ENCODE results near the gene AGBL4.

Gene AGBL4

DNA sequence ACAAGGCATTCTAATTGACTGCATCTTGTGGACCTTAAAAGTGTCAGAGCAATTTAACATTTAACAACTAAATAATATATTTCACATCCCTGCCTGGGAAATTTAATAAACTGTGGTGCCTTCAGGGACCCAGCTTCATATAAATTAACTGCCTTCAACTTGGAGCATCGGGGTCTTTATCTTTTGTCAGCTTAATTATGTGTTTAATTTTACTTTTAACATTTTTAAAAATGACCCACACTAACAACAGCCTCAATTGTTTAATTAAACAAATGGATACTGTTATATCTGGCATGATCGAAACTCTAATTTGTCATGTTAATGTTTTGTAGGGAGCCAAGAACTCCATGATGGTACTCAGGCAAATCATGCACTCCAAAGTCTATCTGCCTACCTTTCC is 857.7 kb downstream of the AGBL4 start:
- H3K4me3 ChIP-seq (ENCODE audit: low read depth, low read length) = no peak overlapping the region
- DNase-seq = no peak
- no peaks in the 10 kb centered on the region for H3K9me3 ChIP-seq (ENCODE audit: severe bottlenecking)
- TF ChIP-seq, protein P1, sequence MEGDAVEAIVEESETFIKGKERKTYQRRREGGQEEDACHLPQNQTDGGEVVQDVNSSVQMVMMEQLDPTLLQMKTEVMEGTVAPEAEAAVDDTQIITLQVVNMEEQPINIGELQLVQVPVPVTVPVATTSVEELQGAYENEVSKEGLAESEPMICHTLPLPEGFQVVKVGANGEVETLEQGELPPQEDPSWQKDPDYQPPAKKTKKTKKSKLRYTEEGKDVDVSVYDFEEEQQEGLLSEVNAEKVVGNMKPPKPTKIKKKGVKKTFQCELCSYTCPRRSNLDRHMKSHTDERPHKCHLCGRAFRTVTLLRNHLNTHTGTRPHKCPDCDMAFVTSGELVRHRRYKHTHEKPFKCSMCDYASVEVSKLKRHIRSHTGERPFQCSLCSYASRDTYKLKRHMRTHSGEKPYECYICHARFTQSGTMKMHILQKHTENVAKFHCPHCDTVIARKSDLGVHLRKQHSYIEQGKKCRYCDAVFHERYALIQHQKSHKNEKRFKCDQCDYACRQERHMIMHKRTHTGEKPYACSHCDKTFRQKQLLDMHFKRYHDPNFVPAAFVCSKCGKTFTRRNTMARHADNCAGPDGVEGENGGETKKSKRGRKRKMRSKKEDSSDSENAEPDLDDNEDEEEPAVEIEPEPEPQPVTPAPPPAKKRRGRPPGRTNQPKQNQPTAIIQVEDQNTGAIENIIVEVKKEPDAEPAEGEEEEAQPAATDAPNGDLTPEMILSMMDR (IDR thresholded peaks at IDR 0.05; ENCODE audit: low read depth, low read length) = no peak
- no peaks in the 10 kb centered on the region for H3K27me3 ChIP-seq (ENCODE audit: insufficient read depth, low read depth, severe bottlenecking)
- no peak overlapping the region for H3K27ac ChIP-seq
- H3K36me3 ChIP-seq = no peaks in the 10 kb centered on the region

DNA sequence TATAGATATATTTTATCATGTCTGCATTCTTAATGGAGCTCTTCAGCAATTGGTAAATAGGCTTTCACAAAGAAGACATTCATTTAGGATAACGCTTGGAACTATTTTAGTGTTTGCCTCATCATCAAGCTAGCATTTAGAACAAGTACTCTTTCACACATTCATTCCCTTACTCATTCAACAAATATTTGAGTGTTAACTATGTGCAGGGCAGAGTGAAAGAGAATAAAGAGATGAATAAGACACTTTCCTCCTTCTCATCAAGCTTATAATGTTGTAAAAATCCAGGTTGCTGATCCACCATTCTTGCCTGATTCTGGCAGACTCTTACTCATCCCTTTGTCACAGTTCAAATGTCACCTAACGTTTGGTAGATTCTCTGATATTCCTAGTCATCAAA is 860.7 kb downstream of the AGBL4 start:
- Histone ChIP-seq H3K27ac (no peak overlapping the region), H3K27me3 (ENCODE audit: insufficient read depth, low read depth, severe bottlenecking) (no peaks in the 10 kb centered on the region), H3K4me3 (ENCODE audit: low read depth, low read length) (no peak overlapping the region), H3K9me3 (ENCODE audit: severe bottlenecking) (no peaks in the 10 kb centered on the region), H3K36me3 (no peaks in the 10 kb centered on the region)
- TF ChIP-seq, protein P1 (IDR thresholded peaks at IDR 0.05; ENCODE audit: low read depth, low read length) = no peak
- DNase-seq = no peak

DNA sequence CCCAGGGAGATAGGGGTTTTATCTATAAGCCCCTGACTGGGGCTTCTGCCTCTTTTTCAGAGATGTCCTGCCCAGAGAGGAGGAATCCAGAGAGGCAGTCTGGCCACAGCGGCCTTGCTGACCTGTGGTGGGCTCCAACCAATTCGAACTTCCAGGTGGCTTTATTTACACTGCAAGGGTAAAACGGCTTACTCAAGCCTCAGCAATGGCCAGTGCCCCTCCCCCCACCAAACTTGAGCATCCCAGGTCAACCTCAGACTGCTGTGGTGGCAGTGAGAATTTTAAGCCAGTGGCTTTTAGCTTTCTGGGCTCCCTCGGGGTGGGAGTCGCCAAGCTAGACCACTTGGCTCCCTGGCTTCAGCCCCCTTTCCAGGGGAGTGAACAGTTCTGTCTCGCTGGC is 863.1 kb downstream of the AGBL4 start:
- Histone ChIP-seq H3K27me3 (ENCODE audit: insufficient read depth, low read depth, severe bottlenecking) (no peaks in the 10 kb centered on the region), H3K9me3 (ENCODE audit: severe bottlenecking) (no peaks in the 10 kb centered on the region), H3K27ac (no peak overlapping the region), H3K36me3 (no peaks in the 10 kb centered on the region), H3K4me3 (ENCODE audit: low read depth, low read length) (no peak overlapping the region)
- DNase-seq = peak; percentile 7
- TF ChIP-seq, protein P1 (IDR thresholded peaks at IDR 0.05; ENCODE audit: low read depth, low read length) = no peak

DNA sequence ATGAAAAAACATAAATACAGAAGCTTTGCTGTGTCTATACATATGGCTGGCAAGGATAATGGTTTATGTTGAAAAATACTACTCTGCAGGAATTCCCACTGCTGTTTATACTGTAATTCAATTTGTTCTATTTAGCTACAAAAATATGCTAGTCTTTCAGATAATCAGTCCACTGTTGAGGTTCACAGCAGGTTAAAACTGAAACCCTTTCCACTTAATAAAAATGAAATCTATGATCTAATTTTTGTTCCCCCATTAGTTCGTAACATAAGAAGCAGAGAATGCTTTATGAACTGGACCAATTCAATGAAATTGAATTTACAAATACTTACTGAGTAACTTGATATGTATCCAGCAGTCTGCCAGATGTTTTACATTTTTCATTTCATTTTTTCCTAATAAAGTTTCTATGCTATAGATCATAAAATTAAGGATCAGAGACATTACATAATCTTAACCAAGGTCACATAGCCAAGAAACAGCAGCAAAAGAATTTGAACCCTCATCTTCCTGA is 887.0 kb downstream of the AGBL4 start:
- TF ChIP-seq, protein P1 (IDR thresholded peaks at IDR 0.05; ENCODE audit: low read depth, low read length) = no peak
- no peaks in the 10 kb centered on the region for H3K9me3 ChIP-seq (ENCODE audit: severe bottlenecking)
- H3K27ac ChIP-seq = no peak overlapping the region
- no peak for DNase-seq
- H3K36me3 ChIP-seq = no peaks in the 10 kb centered on the region
- H3K27me3 ChIP-seq (ENCODE audit: insufficient read depth, low read depth, severe bottlenecking) = no peaks in the 10 kb centered on the region
- no peak overlapping the region for H3K4me3 ChIP-seq (ENCODE audit: low read depth, low read length)

DNA sequence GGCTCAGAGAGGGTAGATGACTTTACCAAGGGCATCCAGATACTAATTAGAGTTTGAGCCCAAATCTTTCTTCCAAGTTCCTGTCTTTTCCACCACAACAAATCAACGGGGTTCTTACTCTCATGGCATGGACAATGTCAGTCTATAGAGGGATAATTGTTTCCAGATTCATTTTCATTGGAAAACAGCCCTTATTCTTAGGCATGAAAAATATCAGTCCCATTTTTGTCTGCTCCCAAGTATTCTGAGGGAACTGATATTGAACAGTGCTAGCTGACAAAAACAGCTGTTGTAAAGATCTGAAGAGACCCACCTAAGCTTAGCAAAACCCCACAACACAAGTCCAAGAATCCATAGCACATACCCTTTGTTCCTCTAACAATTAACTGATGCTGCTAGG is 898.0 kb downstream of the AGBL4 start:
- H3K27ac ChIP-seq = no peak overlapping the region

DNA sequence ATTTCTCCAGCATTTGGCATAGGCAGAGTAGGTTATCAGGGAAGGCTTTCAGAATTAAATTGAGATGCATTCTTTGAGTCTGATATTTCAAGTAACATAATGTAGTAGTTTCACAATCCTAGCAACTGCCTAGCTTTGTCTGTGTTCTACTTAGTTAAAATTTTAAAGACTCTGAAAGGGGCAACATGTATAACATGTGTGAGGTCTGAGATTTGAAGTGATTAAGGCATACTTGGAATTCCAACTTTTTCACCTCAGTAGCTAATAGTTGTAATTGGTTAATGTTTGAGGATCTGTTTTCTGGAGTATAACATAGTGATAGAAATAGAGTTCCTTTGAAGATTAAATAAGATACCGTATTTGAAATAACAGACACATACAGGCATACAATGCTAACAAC is 911.8 kb downstream of the AGBL4 start:
- DNase-seq = no peak
- Histone ChIP-seq H3K27me3 (ENCODE audit: insufficient read depth, low read depth, severe bottlenecking) (no peaks in the 10 kb centered on the region), H3K9me3 (ENCODE audit: severe bottlenecking) (peaks cover 6% of the 10 kb centered on the region), H3K36me3 (no peaks in the 10 kb centered on the region), H3K4me3 (ENCODE audit: low read depth, low read length) (no peak overlapping the region), H3K27ac (no peak overlapping the region)
- TF ChIP-seq, protein P1 (IDR thresholded peaks at IDR 0.05; ENCODE audit: low read depth, low read length) = no peak

More for the DNA sequence above, 898.0 kb downstream of the AGBL4 start:
- no peaks in the 10 kb centered on the region for H3K27me3 ChIP-seq (ENCODE audit: insufficient read depth, low read depth, severe bottlenecking)
- DNase-seq = no peak
- TF ChIP-seq, protein P1 (IDR thresholded peaks at IDR 0.05; ENCODE audit: low read depth, low read length) = no peak
- H3K4me3 ChIP-seq (ENCODE audit: low read depth, low read length) = no peak overlapping the region
- no peaks in the 10 kb centered on the region for H3K36me3 ChIP-seq
- H3K9me3 ChIP-seq (ENCODE audit: severe bottlenecking) = no peaks in the 10 kb centered on the region
